Endothelial cell of umbilical vein (primary cell): Measurements from ENCODE around the gene PRKD1. TPM values are rescaled to one million over a fixed set of nuclear protein-coding genes. Genes with fewer than 3 reads are reported as not detected.

Experiments used
- BruUV-seq: library from RNA; stranded (reverse); fragments of 400-500 nt; replicated peaks from 2 replicates; lab custom pipeline; 2021; lab: Mats Ljungman, UMichigan
- CTCF ChIA-PET: fragments of 300-600, 350-600 bp; sonication (Branson Sonifier 250); formaldehyde crosslinking; loops from one replicate; lab custom pipeline; 2021; ENCODE audit warnings: antibody characterized with exemption, inconsistent platforms; lab: Charles Lee
- POLR2A ChIA-PET: fragments of 300-600, 350-600 bp; sonication (Branson Sonifier 250); formaldehyde crosslinking; loops from one replicate; lab custom pipeline; 2021; ENCODE audit warnings: antibody characterized with exemption, inconsistent platforms; lab: Charles Lee
- DNase-seq: peaks from one replicate; pipeline ENCODE4 v3.0.0-alpha.2; 2011; ENCODE audit warnings: low read depth, low spot score
- FAIRE-seq: peaks from 2 replicates; lab custom pipeline; 2011; peaks lifted over from hg19 to GRCh38; lab: Jason Lieb, UNC
- H2AFZ ChIP-seq: 2 replicates; pipeline ENCODE4 v1.6.0; 2012; ENCODE audit warnings: low read depth, low read length, control low read depth, inconsistent platforms
- H3K27ac ChIP-seq: 2 replicates; pipeline ENCODE4 v1.5.1; 2011; ENCODE audit warnings: low read depth, mild to moderate bottlenecking, control low read depth, low read length, moderate library complexity; ENCODE audit not compliant: insufficient read depth
- H3K27me3 ChIP-seq, 2 experiments: 2 replicates each; pipeline versions ENCODE4 v1.6.0 to v1.6.1; 2011; ENCODE audit warnings: low read length in 2 of 2, mixed read lengths in 1 of 2; ENCODE audit not compliant: control insufficient read depth in 2 of 2, insufficient read depth in 2 of 2
- H3K36me3 ChIP-seq, 2 experiments: 2 replicates in 1 of 2; 3 replicates in 1 of 2; pipeline ENCODE4 v1.5.1; 2011; ENCODE audit warnings: low read length in 2 of 2, mild to moderate bottlenecking in 1 of 2, moderate library complexity in 1 of 2; ENCODE audit not compliant: control insufficient read depth in 2 of 2, insufficient read depth in 2 of 2; ENCODE audit errors: extremely low read depth in 1 of 2
- H3K4me1 ChIP-seq: 3 replicates; pipeline ENCODE4 v1.5.1; 2011; ENCODE audit warnings: mild to moderate bottlenecking, low read length; ENCODE audit not compliant: control insufficient read depth, insufficient read depth; ENCODE audit errors: extremely low read depth
- H3K4me2 ChIP-seq: 2 replicates; pipeline ENCODE4 v1.6.1; 2011; ENCODE audit warnings: low read length, control low read depth, mixed read lengths; ENCODE audit not compliant: insufficient read depth
- H3K4me3 ChIP-seq, 3 experiments: fragments of 200-600 bp in 1 of 3; sonication (generic), shearing (Covaris generic) in 1 of 3; replicated peaks in 1 of 3; 2 replicates each; pipeline ENCODE4 v1.5.1; 2011 to 2016; ENCODE audit warnings: control low read depth in 3 of 3, low read length in 3 of 3, mild to moderate bottlenecking in 2 of 3, inconsistent platforms in 1 of 3, low read depth in 1 of 3, moderate library complexity in 1 of 3; ENCODE audit not compliant: insufficient read depth in 1 of 3
- H3K79me2 ChIP-seq: 2 replicates; pipeline ENCODE4 v1.6.0; 2012; ENCODE audit warnings: low read length, inconsistent platforms; ENCODE audit not compliant: control insufficient read depth, insufficient read depth
- H3K9ac ChIP-seq: replicated peaks from 2 replicates; pipeline ENCODE3; 2011; ENCODE audit warnings: low read length, control low read depth; ENCODE audit not compliant: insufficient read depth; ENCODE audit errors: extremely low read depth
- H3K9me1 ChIP-seq: replicated peaks from 3 replicates; pipeline ENCODE4 v1.6.0; 2011; ENCODE audit warnings: mild to moderate bottlenecking, low read length; ENCODE audit not compliant: control insufficient read depth, insufficient read depth; ENCODE audit errors: extremely low read depth
- H3K9me3 ChIP-seq: replicated peaks from 2 replicates; pipeline ENCODE4 v1.5.1; 2012; ENCODE audit warnings: low read length, inconsistent platforms; ENCODE audit not compliant: control insufficient read depth, insufficient read depth
- H4K20me1 ChIP-seq: replicated peaks from 2 replicates; pipeline ENCODE3; 2011; ENCODE audit warnings: mild to moderate bottlenecking, low read length; ENCODE audit not compliant: control insufficient read depth, insufficient read depth; ENCODE audit errors: extremely low read depth
- CTCF ChIP-seq, 2 donors: IDR thresholded peaks; 1 replicate in 1 of 2; 2 replicates in 1 of 2; pipeline ENCODE4 v1.5.1; 2011; ENCODE audit warnings: low read length in 2 of 2, mild to moderate bottlenecking in 2 of 2, moderate library complexity in 2 of 2, control low read depth in 1 of 2, inconsistent platforms in 1 of 2, low read depth in 1 of 2; ENCODE audit not compliant: insufficient read depth in 1 of 2; ENCODE audit errors: extremely low read depth in 1 of 2
- EZH2 ChIP-seq: IDR thresholded peaks from 2 replicates; pipeline ENCODE4 v1.6.1; 2012; ENCODE audit warnings: borderline replicate concordance, low read depth, mild to moderate bottlenecking, moderate library complexity, low read length, inconsistent platforms; ENCODE audit not compliant: severe bottlenecking
- FOS ChIP-seq: IDR thresholded peaks from 2 replicates; pipeline ENCODE4 v1.6.1; 2011; ENCODE audit warnings: mild to moderate bottlenecking, low read length, moderate library complexity, borderline replicate concordance; ENCODE audit not compliant: insufficient read depth
- GATA2 ChIP-seq: IDR thresholded peaks from 2 replicates; pipeline ENCODE4 v1.7.0; 2011; ENCODE audit warnings: low read depth, mild to moderate bottlenecking, moderate library complexity, mixed read lengths, low read length; ENCODE audit not compliant: insufficient read length, insufficient read depth
- JUN ChIP-seq: IDR thresholded peaks from 2 replicates; pipeline ENCODE4 v1.6.1; 2011; ENCODE audit warnings: borderline replicate concordance, low read depth; ENCODE audit not compliant: insufficient read length, insufficient read depth
- MAX ChIP-seq: IDR thresholded peaks from 2 replicates; pipeline ENCODE4 v1.6.1; 2011; ENCODE audit not compliant: insufficient read depth, insufficient read length
- MYC ChIP-seq: IDR thresholded peaks from one replicate; pipeline ENCODE4 v1.6.1; 2011; ENCODE audit warnings: mild to moderate bottlenecking, low read depth, low read length
- POLR2A ChIP-seq: IDR thresholded peaks from 2 replicates; pipeline ENCODE4 v1.6.1; 2012; ENCODE audit warnings: low read depth, mild to moderate bottlenecking, control low read depth, low read length
- POLR2AphosphoS5 ChIP-seq: IDR thresholded peaks from 2 replicates; pipeline ENCODE4 v1.6.1; 2012; ENCODE audit warnings: low read depth, mild to moderate bottlenecking, control low read depth, low read length, moderate library complexity; ENCODE audit not compliant: insufficient read depth
- dilution Hi-C: fragments of 300-500 bp; cut with MboI; formaldehyde crosslinking; loops from one replicate; pipeline ENCODE4 v1.15.0; 2019; ENCODE audit warnings: low sequenced_read_pairs; ENCODE audit not compliant: extremely low pct_ligation_motif_present
- intact Hi-C: fragments of 100-400 bp; cut with micrococcal nuclease; formaldehyde crosslinking; loops from one replicate; pipeline ENCODE4 v1.10.0; 2022
- polyA plus RNA-seq, 4 experiments: library from polyadenylated mRNA; depleted of rRNA in 3 of 4; stranded (reverse) in 3 of 4; unstranded in 1 of 4; fragments of >200 nt; gene quantifications; 2 replicates each; pipeline versions ENCODE4 v1.2.1 to v1.2.3, GENCODE V29; 2011 to 2012; ENCODE audit warnings: missing spikeins in 1 of 4
- total RNA-seq: library from RNA; stranded (reverse); gene quantifications from 2 replicates; pipeline ENCODE4 v1.2.3, GENCODE V29; 2021

Gene PRKD1
- total and polyA plus RNA-seq, 2 donors (not counting 3 experiments of a cell fraction or from before 2014, with no cell fraction given): 3.9 to 10.9 TPM

- DNase-seq (no peak), FAIRE-seq (no peak)
- intact Hi-C loops: no loop called here
- ChIA-PET CTCF (no interaction called here), POLR2A (no interaction called here)
- BruUV-seq: no TSS peak
- H3K27me3 ChIP-seq: no peaks in the 10 kb centered on the region
- no peak overlapping the region for H2AFZ ChIP-seq
- no peaks in the 10 kb centered on the region for H3K79me2 ChIP-seq
- H3K9me1 ChIP-seq: no peaks in the 10 kb centered on the region
- H3K4me3 ChIP-seq: no peak overlapping the region
- H3K27ac ChIP-seq: no peak overlapping the region
- no peaks in the 10 kb centered on the region for H3K9me3 ChIP-seq
- no peaks in the 10 kb centered on the region for H3K4me1 ChIP-seq
- H4K20me1 ChIP-seq: no peaks in the 10 kb centered on the region
- no peak overlapping the region for H3K4me2 ChIP-seq
- dilution Hi-C loops: no loop called here
- no peak for TF ChIP-seq GATA2
- no peak for TF ChIP-seq POLR2AphosphoS5
- TF ChIP-seq FOS: no peak
- no peak for TF ChIP-seq JUN
- no peak for TF ChIP-seq POLR2A
- no peak for TF ChIP-seq MAX
- TF ChIP-seq EZH2: no peak
- TF ChIP-seq CTCF (IDR thresholded peaks at IDR 0.05; ENCODE audit: extremely low read depth in 1 of 2, insufficient read depth in 1 of 2, low read depth in 1 of 2, low read length in 2 of 2): no peak
- TF ChIP-seq MYC: no peak
- no peak overlapping the region for H3K9ac ChIP-seq
- H3K36me3 ChIP-seq: no peaks in the 10 kb centered on the region
These were observed 240.4 kb downstream of the PRKD1 start for GRCh38 chr14:29687071-29687765.
